SU-DHL-6 (cell line): ENCODE results near the gene HIRIP3.
"Not testable (repeated sequence)": the region's sequence is repeated elsewhere in the genome, so short reads cannot be mapped to it uniquely, and the experiment has no call there.

ENCODE experiments used
- H2AFZ ChIP-seq: fragments of 200-600 bp; sonication (generic); 2 replicates; pipeline ENCODE4 v1.6.1; 2014; ENCODE audit warnings: low read depth, mild to moderate bottlenecking, moderate library complexity, mixed read lengths, antibody characterized with exemption, low read length; ENCODE audit not compliant: severe bottlenecking
- H3F3A ChIP-seq: fragments of 200-600 bp; shearing (Covaris generic); 2 replicates; pipeline ENCODE4 v1.6.0; 2016; ENCODE audit warnings: antibody characterized with exemption, mild to moderate bottlenecking; ENCODE audit not compliant: insufficient read depth
- H3K27ac ChIP-seq: fragments of 200-600 bp; sonication (generic); 2 replicates; pipeline ENCODE4 v1.5.1; 2016; ENCODE audit warnings: low read depth, mild to moderate bottlenecking, low read length, moderate library complexity, mixed read lengths
- H3K27me3 ChIP-seq: fragments of 200-600 bp; sonication (generic), shearing (Covaris generic); 2 replicates; pipeline ENCODE4 v1.6.0; 2014; ENCODE audit warnings: mild to moderate bottlenecking, low read length
- H3K36me3 ChIP-seq: fragments of 200-600 bp; sonication (generic); 2 replicates; pipeline ENCODE4 v1.6.1; 2014; ENCODE audit warnings: mild to moderate bottlenecking, low read length, mixed read lengths
- H3K4me2 ChIP-seq: fragments of 300-600, 200-600 bp; shearing (Covaris generic), sonication (generic); 2 replicates; pipeline ENCODE4 v1.6.0; 2014; ENCODE audit warnings: low read length, low read depth, mild to moderate bottlenecking; ENCODE audit not compliant: poor library complexity, severe bottlenecking
- H3K4me3 ChIP-seq: fragments of 200-600 bp; sonication (generic); 2 replicates; pipeline ENCODE4 v1.5.1; 2014; ENCODE audit warnings: antibody characterized with exemption, low read length, mild to moderate bottlenecking, mixed read lengths; ENCODE audit not compliant: insufficient read depth, poor library complexity, severe bottlenecking
- H3K79me2 ChIP-seq: fragments of 200-600 bp; sonication (generic); 2 replicates; pipeline ENCODE4 v1.6.1; 2014; ENCODE audit warnings: mild to moderate bottlenecking, low read length, moderate library complexity; ENCODE audit not compliant: insufficient read depth
- H3K9ac ChIP-seq: fragments of 200-600 bp; sonication (generic); 2 replicates; pipeline ENCODE4 v1.7.0; 2014; ENCODE audit warnings: mild to moderate bottlenecking, low read length
- H3K9me2 ChIP-seq: fragments of 200-600 bp; sonication (generic); replicated peaks from 2 replicates; pipeline ENCODE4 v1.6.1; 2014; ENCODE audit warnings: low read length; ENCODE audit not compliant: insufficient read depth
- H3K9me3 ChIP-seq: fragments of 200-600 bp; sonication (generic); 2 replicates; pipeline ENCODE4 v1.6.1; 2014; ENCODE audit warnings: low read length, mixed read lengths; ENCODE audit not compliant: insufficient read depth
- H4K20me1 ChIP-seq: fragments of 200-600 bp; sonication (generic); 2 replicates; pipeline ENCODE4 v1.6.1; 2014; ENCODE audit warnings: low read depth, mild to moderate bottlenecking, antibody characterized with exemption, low read length, moderate library complexity, mixed read lengths
- CTCF ChIP-seq: fragments of 200-600 bp; sonication (generic); IDR thresholded peaks from one replicate; pipeline ENCODE4 v1.5.1; 2017; ENCODE audit warnings: antibody characterized with exemption, mild to moderate bottlenecking, low read length, moderate library complexity; ENCODE audit not compliant: insufficient read depth, poor library complexity, severe bottlenecking
- EZH2phosphoT487 ChIP-seq: fragments of 200-600 bp; sonication (generic), shearing (Covaris generic); conservative IDR thresholded peaks from 2 replicates; pipeline ENCODE4 v1.6.1; 2018; ENCODE audit warnings: mild to moderate bottlenecking, antibody characterized with exemption, low read length, moderate library complexity, mixed read lengths

The HIRIP3 gene

GRCh38 chr16:29961479-29962343 lies 33.7 kb downstream of the HIRIP3 start, which contains the start of gene TMEM219:
Gene TMEM219 (plus strand): TSS chr16:29962079. CDS start chr16:29963144, 1,065 bp downstream.
- H3K4me3 ChIP-seq = peak within 1 kb of the TSS; percentile 70
- H4K20me1 ChIP-seq = no peaks in the 10 kb centered on the region
- peak within 1 kb of the TSS; percentile 79 for H3K4me2 ChIP-seq
- peak within 1 kb of the TSS; percentile 61 for H3K27ac ChIP-seq
- H3K9ac ChIP-seq = peak within 1 kb of the TSS; percentile 72
- H2AFZ ChIP-seq = peak within 1 kb of the TSS; percentile 89
- no peaks in the 10 kb centered on the region for H3K9me3 ChIP-seq
- TF ChIP-seq EZH2phosphoT487 = no peak
- H3K27me3 ChIP-seq = no peaks in the 10 kb centered on the region
- no peaks in the 10 kb centered on the region for H3K36me3 ChIP-seq
- H3K9me2 ChIP-seq = no peaks in the 10 kb centered on the region
- H3K79me2 ChIP-seq = no peaks in the 10 kb centered on the region
- no peaks in the 10 kb centered on the region for H3F3A ChIP-seq

GRCh38 chr16:29961127-29961478 lies 34.3 kb downstream of the HIRIP3 start:
- Histone ChIP-seq H3K9ac (peak overlapping the region; percentile 72), H3F3A (peaks cover 4% of the 10 kb centered on the region; the same call in 1 of the 2 replicates), H3K36me3 (no peaks in the 10 kb centered on the region), H2AFZ (peak overlapping the region; percentile 89), H3K4me2 (peak overlapping the region; percentile 79), H3K9me2 (no peaks in the 10 kb centered on the region), H3K27me3 (no peaks in the 10 kb centered on the region), H4K20me1 (no peaks in the 10 kb centered on the region), H3K4me3 (peak overlapping the region; percentile 70), H3K27ac (peak overlapping the region; percentile 61; the same call in 1 of the 2 replicates), H3K79me2 (no peaks in the 10 kb centered on the region), H3K9me3 (no peaks in the 10 kb centered on the region)
- TF ChIP-seq CTCF (no peak), EZH2phosphoT487 (no peak)

GRCh38 chr16:29959821-29960220 lies 35.6 kb downstream of the HIRIP3 start:
- not testable (repeated sequence) for H3K9me2 ChIP-seq, H3F3A ChIP-seq, H2AFZ ChIP-seq, H3K4me2 ChIP-seq, H3K79me2 ChIP-seq, H3K9ac ChIP-seq, H3K27ac ChIP-seq, H3K36me3 ChIP-seq, H3K4me3 ChIP-seq, H3K9me3 ChIP-seq, H3K27me3 ChIP-seq, H4K20me1 ChIP-seq

GRCh38 chr16:29959293-29959692 lies 36.1 kb downstream of the HIRIP3 start:
- peaks cover 4% of the 10 kb centered on the region; the same call in 1 of the 2 replicates for H3F3A ChIP-seq
- H3K79me2 ChIP-seq = no peaks in the 10 kb centered on the region
- H3K36me3 ChIP-seq = no peaks in the 10 kb centered on the region
- no peaks in the 10 kb centered on the region for H3K9me2 ChIP-seq
- H3K9me3 ChIP-seq = no peaks in the 10 kb centered on the region
- H3K4me2 ChIP-seq = no peak overlapping the region
- H3K4me3 ChIP-seq = no peak overlapping the region
- no peak overlapping the region for H3K9ac ChIP-seq
- no peak overlapping the region for H3K27ac ChIP-seq
- H3K27me3 ChIP-seq = no peaks in the 10 kb centered on the region
- H2AFZ ChIP-seq = no peak overlapping the region
- H4K20me1 ChIP-seq = no peaks in the 10 kb centered on the region
- TF ChIP-seq CTCF (no peak), EZH2phosphoT487 (no peak)
